T-helper 9 cell (primary cell): Measurements from ENCODE around the gene AP3B2.
"Not testable (repeated sequence)": the region's sequence is repeated elsewhere in the genome, so short reads cannot be mapped to it uniquely, and the experiment has no call there.

Experiments used
- DNase-seq: peaks from one replicate; pipeline ENCODE4 v3.0.0-alpha.2; 2020

Gene AP3B2

DNA sequence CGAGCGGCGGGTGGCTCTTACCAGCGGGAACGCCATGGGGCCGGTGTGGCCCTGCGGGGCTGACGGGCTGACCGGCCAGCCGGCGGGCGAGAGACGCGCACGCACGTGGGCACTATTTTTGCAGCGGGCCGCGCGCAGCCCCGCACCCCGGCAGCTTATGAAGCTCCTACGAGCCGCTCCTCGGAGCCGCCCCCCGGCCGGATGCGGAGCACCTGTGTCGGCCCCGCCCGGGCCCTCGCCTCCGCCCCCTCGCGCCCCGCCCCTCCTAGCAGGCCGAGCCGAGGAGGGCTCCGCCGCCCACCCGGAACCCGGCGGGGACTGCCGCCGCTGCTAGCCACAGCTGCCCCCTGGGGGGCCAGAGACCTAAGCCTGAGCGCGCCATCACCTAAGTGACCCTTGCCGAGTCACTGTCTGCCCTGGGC is 61.8 kb downstream of the AP3B2 start:
- peak; percentile 13 for DNase-seq

DNA sequence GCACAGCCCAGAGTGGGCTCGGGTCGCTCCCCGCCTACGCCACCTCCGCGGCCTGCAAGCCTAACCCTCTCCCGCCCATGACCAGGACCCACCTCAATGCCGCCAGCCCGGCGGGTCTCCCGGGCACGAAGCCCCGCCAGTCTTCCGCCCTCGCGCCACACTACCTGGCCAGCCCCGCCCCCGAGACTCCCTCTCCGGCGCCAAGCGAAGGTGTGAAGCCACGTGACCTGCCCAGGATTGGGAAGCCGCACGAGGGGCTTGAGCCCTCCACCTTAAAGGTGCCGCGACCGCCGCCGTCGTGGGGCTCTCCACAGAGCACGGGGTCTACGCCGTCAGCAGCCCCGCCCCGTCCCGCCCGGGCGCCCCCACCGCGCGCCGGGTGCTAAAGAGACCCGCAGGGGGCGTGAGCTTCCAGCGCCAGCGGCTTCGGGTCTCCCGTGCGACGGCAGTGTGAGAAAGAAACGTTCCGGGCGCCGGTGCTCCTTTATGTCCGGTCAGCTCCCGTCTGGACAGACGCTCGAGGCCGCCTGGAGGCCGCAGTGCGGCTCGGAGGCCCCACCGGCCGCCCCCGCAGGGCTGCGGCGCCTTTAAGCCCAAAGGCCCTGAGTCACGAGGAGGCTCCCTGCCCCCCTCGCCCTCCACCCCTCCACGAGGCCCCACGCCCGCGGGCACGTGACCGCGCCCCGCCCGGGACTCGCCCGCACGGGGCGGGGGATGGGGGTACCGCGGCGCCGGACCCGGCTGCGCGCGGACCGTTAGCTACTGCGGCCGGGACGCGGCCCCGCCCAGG is 62.4 kb downstream of the AP3B2 start, which contains the start of gene CPEB1:
TSS of gene CPEB1 (minus strand) at position 319 of the 790 bp plus-strand sequence. CDS start 18,904 bp downstream, outside the sequence.
- peak; percentile 7 for DNase-seq

GRCh38 chr15:82646250-82647044 is 63.2 kb downstream of the AP3B2 start:
- no peak for DNase-seq

DNA sequence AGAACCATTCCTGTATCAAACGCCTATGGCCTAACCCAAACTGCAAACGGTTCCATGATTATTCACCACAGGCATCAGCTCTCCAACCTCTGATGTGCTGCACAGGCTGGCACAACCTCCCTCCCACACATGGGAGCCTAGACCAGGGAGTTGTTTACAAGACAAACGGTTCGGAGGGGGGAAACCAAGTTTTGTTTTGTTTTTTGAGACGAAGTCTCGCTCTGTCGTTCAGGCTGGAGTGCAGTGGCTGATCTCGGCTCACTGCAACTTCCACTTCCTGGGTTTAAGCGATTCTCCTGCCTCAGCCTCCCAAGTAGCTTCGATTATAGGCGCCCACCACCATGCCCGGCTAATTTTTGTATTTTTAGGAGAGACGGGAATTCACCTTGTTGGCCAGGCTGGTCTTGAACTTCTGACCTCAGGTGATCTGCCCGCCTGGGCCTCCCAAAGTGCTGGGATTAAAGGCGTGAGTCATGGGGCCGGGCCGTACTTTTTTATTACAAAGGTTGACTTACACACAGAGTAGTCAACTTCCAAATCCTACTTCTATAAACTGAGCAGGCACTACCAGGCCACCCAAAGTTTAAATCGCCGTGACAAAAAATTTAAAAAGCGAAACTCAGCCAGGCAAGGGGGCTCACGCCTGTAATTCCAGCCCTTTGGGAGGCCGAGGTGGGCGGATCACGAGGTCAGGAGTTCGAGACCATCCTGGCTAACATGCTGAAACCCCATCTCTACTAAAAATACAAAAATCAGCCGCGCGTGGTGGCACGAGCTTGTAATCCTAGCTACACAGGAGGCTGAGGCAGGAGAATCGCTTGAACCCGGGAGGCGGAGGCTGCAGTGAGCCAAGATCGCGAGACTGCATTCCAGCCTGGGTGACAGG is 64.5 kb downstream of the AP3B2 start:
- not testable (repeated sequence) for DNase-seq

GRCh38 chr15:82643992-82644391 is 65.7 kb downstream of the AP3B2 start:
- DNase-seq = no peak

DNA sequence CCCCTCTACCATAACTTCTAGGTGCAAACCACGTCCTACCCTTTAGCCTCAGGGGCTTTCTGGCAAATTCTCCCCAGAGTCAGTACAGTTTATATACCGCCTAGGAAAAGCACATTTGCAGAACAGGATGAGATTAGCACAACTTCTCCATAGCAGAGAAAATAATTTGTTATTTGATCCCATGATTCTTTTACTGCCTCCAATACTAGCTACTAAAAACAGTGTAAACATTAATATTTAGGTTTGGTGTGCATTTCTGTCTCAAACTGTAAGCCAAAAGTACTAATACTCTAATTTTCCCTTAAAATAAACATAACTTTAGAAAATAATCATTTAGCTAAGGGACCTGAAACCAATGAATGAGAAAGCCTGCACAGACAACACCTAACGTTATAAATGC is 67.0 kb downstream of the AP3B2 start:
- DNase-seq = no peak

GRCh38 chr15:82641129-82641798 is 68.4 kb downstream of the AP3B2 start:
- no peak for DNase-seq

DNA sequence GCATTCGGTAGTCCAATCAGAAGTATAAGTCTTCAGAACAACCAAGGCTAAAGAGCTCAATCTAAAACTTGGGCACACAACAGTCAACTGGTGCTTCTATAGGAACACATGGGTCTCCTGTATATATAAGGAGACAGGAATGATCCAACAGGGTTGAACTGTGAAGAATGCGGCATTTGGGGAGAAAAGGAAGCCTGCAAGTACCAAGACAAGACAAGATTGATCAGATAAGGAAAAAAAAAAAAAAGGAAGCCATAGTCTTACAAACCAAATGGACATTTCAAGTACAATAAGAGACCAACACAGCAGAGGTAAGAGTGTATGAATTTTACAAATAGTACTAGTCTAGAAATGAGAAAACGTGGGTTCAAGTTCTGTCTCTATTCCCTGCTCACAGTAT is 69.0 kb downstream of the AP3B2 start:
- DNase-seq = no peak

- no peak for DNase-seq
Measured at GRCh38 chr15:82635798-82636197, 73.9 kb downstream of the AP3B2 start.

DNA sequence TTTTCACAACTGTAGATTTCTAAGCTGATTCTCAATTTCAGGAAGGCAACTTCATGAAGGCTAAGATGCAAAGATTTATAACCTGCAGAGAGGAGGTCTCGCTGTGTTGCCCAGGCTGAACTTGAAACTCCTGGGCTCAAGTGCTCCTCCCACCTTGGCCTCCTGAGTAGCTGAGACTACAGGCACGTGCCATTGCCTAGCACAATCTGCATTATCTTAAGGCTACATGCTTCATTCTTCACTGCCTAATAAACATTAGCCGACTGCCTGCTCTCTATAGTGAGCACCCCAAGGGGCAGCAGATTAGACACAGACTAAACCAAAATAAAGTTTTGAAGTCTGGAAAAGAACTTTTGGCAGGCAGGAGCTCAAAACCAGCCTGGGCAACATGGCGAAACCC is 79.6 kb downstream of the AP3B2 start:
- DNase-seq = no peak

DNA sequence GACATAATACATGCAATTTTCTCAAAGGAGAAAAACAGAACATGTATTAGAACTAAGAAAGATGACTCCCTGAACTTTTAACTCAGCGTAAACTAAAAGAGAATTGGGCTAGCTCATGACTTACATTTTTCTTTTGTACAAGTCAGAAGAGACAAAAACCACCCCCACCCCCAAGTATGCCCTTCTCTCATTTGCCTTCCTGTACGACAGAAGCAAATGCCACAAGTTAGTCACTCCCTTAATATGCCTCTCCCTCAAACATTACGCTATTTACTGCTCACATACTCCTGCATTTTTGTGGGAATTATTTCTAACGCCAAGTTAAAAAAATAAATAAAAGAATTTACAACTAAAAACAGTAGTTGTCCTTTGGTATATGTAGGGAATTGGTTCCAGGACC is 84.5 kb downstream of the AP3B2 start:
- no peak for DNase-seq

DNA sequence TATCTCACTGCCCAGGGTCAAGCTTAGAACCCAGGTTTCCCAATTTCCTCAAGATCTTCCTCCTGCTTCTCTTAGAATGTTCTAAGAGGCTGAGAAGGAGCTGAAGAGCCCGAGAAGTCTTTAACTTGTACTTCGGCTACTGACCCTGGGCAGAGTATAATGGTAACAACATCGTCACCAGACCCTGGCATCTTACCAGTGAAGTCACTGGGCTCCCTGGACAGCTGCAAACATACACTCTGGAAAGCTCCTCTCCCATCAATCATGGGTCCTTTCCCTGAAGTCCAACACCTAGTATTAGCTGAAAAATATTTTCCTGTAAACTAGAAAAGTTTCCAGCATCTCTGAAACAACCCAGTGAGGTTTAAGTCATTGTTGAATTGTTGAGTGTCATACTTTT is 85.2 kb downstream of the AP3B2 start:
- no peak for DNase-seq

- no peak for DNase-seq
Measured at GRCh38 chr15:82624008-82624407, 85.7 kb downstream of the AP3B2 start.

GRCh38 chr15:82621970-82622369 is 87.7 kb downstream of the AP3B2 start:
- no peak for DNase-seq

DNA sequence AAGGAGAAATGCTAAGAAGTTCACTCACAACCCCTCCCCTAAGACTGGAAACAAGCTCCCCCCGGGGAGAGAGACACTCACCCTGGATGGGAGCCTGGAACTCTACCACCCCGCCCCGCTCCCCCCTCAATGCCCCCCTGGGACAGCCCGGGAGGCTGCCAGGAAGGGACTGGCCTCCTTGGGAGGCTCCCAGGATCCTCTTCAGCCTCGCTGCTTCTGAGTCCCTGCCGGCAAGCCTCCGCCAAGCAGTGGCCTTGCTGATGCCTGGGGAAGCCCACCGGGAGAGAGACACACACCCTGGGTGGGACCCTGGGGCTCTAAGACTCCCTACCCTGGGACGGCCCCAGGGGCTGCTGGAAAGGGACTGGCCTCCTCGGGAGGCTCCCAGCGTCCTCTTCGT is 95.9 kb downstream of the AP3B2 start:
- no peak for DNase-seq

- DNase-seq = no peak
Measured at GRCh38 chr15:82611348-82611747, 98.3 kb downstream of the AP3B2 start.
